ENCODE results near the gene EXT2.

EXT2 gene

DNA sequence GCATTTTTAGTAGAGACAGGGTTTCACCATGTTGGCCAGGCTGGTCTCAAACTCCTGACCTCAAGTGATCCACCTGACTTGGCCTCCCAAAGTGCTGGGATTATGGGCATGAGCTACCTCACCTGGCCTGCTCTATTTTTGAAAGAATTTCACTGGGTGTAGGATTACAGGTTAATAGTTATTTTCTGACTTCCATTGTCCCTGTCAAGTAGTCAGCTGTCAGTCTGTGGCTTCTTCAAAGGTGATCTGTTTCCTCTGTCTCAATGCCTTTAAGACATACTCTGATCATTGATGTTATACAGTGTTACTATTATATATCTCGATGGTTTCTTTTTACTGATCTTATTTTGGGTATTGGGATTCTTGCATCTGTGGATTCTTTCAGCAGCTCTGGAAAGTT, 10.1 kb upstream of the EXT2 start:
- DNase-seq (ENCODE audit: low read depth in 2 of 2), result no peak

GRCh38 chr11:44088377-44088776, 7.1 kb upstream of the EXT2 start:
- DNase-seq (ENCODE audit: low read depth in 2 of 2), result no peak

- no peak for DNase-seq (ENCODE audit: low read depth in 2 of 2)
These were observed 6.6 kb upstream of the EXT2 start for GRCh38 chr11:44088871-44089270.

DNA sequence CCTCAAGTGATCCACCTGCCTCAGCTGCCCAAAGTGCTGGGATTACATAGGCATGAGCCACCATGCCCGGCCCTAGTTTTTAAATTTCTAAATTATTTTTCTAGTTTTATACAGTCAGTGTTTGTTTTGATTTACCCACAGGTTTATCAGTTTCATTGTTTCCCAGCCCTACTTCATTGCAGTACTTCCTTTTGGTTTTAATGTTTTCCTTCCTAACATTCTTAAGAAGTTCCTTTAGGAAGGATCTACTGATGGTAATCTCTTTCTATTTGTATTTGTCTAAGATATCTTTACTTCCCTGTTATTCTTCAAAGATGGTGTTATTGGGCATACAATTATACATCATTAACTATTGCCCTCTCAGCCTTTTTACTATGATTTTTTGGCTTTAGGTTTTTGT, 4.9 kb upstream of the EXT2 start:
- DNase-seq (ENCODE audit: low read depth in 2 of 2), result no peak

- peak; percentile 54 to 59 for DNase-seq (ENCODE audit: low read depth in 2 of 2)
These were observed 1.1 kb upstream of the EXT2 start for GRCh38 chr11:44094260-44094868.

- no peak for DNase-seq (ENCODE audit: low read depth in 2 of 2)
These were observed 1.1 kb downstream of the EXT2 start for GRCh38 chr11:44096360-44097185.

GRCh38 chr11:44097821-44098220, 2.3 kb downstream of the EXT2 start:
- DNase-seq (ENCODE audit: low read depth in 2 of 2), result no peak

GRCh38 chr11:44101098-44101497, 5.6 kb downstream of the EXT2 start:
- no peak for DNase-seq (ENCODE audit: low read depth in 2 of 2)

GRCh38 chr11:44104481-44105294, 9.2 kb downstream of the EXT2 start:
- DNase-seq (ENCODE audit: low read depth in 2 of 2), result no peak

DNA sequence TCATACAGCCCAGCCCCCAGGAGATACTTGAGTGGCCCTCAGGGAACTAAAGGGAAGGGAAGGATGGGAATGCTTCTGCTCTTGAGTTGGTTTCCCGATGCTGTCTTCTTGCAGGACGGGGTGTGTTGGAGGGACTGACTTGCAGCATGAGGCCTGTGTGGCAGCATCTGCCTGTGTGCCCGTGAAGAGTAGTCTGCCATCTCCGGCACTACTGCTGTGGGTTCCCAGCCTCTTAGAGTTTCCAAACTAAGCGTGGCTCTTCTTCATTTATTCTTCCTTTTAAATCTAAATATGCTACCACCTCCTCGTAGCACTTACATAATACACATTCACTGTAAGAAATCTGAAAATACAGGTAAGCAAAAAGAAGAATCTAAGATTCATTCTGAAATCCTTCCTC, 12.8 kb downstream of the EXT2 start:
- no peak for DNase-seq (ENCODE audit: low read depth in 2 of 2)

DNA sequence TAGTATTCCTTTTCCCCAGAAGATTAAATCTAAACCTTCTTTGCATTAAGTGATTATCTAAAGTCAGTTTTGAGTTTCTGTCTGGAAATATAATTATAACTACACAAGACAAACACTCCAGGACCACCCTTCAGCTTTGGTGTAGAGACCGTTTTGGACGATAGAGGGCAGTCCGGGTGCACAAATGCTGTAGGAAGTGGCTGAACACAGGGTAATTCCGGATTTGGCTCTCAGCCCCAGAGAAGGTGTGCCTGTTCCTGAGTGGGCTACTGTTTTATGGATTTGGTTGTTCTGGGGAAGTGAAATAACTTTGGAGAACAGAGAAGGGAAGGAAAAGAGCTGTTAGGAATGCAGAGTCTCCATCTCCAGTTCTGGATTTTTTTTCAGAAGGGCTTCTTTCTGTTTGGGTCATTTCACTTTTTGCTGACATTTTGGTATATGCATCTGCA, 14.8 kb downstream of the EXT2 start:
- DNase-seq (ENCODE audit: low read depth in 2 of 2), result peak in 1 of 2 donors; percentile 38

DNA sequence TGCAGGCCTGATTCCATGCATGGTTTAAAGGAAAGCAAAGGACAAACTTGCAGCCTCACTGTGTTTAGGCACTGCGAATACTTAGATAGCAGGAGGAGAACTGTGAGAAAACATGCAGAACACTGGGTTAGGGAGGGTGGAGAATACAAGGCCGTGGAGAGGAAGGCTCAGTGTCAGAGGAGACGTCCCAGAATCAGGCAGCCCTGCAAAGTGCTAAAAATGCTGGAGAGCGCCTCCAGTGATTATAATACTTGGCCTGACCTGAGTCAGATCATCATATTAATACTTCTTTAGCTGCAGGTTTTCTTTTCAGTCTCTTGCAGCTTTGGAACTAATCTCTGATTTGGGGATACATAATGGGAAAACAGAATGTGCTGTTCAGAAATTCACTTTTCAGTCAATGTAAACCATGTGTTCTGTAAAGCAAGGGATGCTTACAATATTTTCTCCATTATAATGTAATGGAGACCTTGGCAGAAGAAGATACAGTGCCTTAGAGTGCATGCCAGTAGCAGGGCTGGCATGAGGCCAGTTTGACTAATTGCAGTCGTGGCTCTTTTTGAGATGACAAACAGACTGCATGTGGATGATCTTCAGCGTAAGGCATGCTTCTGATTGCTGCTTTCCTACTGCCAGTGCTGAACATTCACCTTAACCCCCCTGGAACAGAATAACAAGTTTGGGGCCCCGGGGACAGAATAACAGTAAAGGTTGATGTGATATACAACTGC, 16.8 kb downstream of the EXT2 start:
- no peak for DNase-seq (ENCODE audit: low read depth in 2 of 2)

DNA sequence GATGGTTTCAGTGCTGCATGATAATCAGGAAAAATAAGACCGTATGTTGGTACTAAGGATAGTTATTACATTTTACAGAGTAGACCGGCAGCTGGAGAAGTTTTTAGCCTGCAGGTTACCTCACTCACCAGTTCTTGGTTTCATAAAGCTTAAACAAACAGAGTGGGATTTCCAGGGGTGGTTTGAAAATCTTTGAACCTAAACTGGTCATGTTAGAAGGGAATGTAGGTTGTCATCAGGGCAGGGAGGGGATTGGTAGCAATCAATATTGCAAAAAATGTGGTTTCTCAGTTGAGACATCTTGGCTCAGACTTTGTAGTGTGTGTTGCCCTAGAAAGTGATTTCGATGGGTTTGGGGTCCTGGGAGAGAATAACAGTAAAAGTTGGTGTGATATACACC, 17.5 kb downstream of the EXT2 start:
- no peak for DNase-seq (ENCODE audit: low read depth in 2 of 2)

GRCh38 chr11:44113572-44113971, 18.1 kb downstream of the EXT2 start:
- DNase-seq (ENCODE audit: low read depth in 2 of 2), result no peak

DNA sequence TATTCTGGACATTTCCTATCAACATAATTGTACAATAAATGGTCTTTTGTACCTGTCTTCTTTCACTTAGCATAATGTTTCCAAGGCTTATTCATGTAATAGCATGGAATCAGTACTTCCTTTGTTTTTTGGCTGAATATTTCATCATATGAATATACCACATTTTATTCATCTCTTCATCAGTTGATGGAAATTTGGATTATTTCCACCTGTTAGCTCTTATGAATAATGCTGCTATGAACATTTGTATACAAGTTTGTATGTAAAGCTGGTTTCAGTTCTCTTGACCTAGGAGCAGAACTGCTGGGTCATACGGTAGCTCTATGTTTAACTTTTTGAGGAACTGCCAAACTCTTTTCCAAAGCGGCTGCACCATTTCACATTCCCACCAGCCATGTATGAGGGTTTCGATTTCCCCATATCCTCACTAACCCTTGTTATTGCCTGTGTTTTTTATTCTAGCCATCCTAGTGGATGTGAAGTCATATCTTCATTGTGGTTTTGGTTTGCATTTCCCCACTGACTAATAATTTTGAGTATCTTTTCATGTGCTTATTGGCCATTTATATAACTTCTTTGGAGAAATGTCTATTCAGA, 20.9 kb downstream of the EXT2 start:
- no peak for DNase-seq (ENCODE audit: low read depth in 2 of 2)

GRCh38 chr11:44120169-44120568, 24.7 kb downstream of the EXT2 start:
- DNase-seq (ENCODE audit: low read depth in 2 of 2), result no peak

DNA sequence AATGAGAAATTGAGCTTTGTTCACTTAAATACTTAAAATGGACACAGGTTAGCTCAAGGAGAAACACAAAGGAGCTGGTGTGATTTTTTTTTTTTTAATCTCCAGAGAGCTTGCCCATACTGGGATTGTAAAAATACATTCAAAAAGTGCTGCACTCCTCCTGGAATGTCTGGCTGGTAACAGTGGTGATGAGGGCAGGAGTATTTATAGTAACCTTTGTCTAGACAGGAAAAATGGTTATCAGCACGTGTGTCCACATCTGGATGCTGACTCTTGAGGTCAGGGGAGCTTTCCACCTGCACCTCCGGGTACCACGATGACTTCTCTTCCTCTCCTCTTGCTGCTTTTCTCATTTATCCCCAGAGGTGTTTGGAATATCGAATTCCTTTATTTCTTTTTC, 30.1 kb downstream of the EXT2 start:
- DNase-seq (ENCODE audit: low read depth in 2 of 2), result no peak

DNA sequence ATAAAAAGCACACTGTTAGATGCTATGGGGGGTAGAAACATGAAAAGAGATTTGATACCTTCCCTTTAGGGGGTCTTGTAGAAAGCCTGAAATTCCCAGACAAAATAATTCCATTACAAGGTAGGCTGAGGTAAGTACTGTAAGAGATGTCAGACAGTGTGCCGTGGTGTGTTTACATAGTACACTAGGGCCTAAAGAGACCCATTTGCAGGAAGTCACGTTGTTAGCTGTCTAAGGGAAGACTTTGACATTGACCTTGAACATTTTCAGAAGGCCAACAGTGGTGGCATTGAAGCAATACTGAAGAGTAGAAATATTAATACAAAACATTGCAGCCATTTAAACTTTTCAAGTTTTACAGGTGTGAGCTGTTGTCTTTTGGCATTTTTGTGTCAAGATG, 30.8 kb downstream of the EXT2 start:
- DNase-seq (ENCODE audit: low read depth in 2 of 2), result no peak

DNA sequence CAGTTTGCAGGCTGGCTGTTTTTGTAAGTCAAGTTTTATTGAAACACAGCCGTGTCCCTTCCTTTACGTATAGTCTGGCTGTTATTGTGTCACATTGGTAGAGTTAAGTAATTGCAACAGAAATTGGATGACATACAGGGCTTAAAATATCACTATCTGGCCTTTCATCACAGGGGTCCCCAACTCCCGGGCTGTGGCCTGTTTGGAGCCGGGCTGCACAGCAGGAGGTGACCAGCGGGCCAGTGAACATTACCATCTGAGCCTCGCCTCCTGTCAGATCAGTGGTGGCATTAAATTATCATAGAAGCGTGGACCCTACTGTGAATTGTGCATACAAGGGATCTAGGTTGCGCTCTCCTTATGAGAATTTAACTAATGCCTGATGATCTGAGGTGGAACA, 31.7 kb downstream of the EXT2 start:
- no peak for DNase-seq (ENCODE audit: low read depth in 2 of 2)

DNA sequence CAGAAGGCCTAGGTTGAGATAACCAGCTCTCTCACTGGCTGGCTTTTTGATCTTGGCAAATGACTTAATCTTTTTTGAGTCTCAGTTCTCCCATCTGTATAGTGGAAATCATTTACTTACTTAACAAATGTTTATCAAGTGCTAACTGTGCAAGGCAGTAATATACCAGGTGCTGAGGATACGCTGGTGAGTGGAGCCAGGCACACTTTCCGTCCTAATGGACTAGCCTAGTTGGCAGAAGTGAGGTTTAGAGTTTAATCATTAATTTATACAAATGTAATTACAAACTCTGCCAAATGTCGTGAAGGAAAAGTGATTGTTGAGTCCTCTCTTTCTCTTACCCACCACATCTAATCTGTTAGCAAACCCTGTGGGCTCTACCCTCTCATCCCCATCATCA, 33.3 kb downstream of the EXT2 start:
- DNase-seq (ENCODE audit: low read depth in 2 of 2), result no peak

GRCh38 chr11:44130751-44131150, 35.3 kb downstream of the EXT2 start:
- no peak for DNase-seq (ENCODE audit: low read depth in 2 of 2)
